ENCODE data around the gene RNF26. TPM values are rescaled to one million over a fixed set of nuclear protein-coding genes. Genes with fewer than 3 reads are reported as not detected.

RNF26 gene
- total RNA-seq, 2 donors from 2014 or later = 51.8 to 76.3 TPM

DNA sequence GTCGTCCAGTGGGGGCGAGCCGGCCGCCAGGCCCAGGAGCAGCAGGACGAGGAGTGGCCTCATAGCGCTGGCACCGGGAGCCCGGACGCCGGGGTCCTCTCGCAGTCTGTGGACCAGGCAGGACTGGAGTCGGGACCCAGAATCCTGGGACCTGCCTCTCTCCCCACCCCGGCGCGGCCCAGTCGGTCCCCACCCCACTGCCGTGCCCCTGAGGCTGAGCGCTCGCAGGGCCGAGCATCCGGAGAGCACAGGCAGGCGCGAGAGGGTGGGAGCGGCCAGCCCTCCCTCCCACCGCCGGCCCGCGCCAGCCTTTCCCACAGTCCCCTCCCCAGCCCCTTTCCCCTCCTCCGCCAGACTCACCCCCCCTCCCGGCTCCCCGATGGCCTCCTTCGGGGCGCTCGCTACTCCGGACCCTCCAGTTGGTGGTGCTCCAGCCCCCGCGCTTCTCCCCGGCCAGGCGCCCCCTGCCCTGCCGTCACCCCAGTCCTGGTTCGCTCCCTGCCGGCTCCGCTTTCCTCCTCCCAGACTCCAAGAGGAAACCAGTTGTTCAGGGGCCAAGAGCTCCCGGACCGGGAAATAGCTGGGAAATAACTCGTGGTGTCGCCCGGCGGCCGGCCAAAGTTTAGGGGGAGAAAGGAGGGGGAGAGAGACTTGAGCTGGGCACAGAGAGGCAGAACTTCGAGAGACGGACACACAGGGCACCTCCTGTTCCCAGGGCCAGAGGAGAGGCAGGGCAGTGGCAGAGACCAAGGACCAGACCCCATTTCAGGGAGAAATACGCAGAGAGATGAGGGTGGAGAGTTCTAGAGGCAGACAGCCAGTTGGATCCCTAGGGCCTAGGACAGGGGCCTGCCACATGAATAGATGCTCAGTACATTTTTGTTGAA lies 6.3 kb downstream of the RNF26 start, which contains the start of gene C1QTNF5:
Gene C1QTNF5 (minus strand): TSS at position 549 of the 887 bp plus-strand sequence. CDS start 486 bp downstream, at position 63.
- Histone ChIP-seq H3K4me3 (ENCODE audit: low read length) (peak within 1 kb of the TSS; percentile 62), H3K9ac (ENCODE audit: extremely low read depth, low read length, poor library complexity, severe bottlenecking) (no peak within 1 kb of the TSS), H3K4me1 (ENCODE audit: control insufficient read depth, insufficient read depth, low read length) (peaks cover 9% of the 10 kb centered on the region), H3K9me3 (ENCODE audit: control insufficient read depth, low read length) (no peaks in the 10 kb centered on the region), H3K27me3 (ENCODE audit: control insufficient read depth, insufficient read depth, low read length, poor library complexity, severe bottlenecking) (peaks cover 63% of the 10 kb centered on the region), H3K27ac (ENCODE audit: low read depth, low read length) (no peak within 1 kb of the TSS), H3K36me3 (ENCODE audit: control insufficient read depth, insufficient read depth, low read length) (peaks cover 8% of the 10 kb centered on the region)
- H3K36me3 Mint-ChIP-seq (ENCODE audit: low read depth) = peaks cover 5% of the 10 kb centered on the region
- peak within 1 kb of the TSS; percentile 38 for H3K4me3 Mint-ChIP-seq
- WGBS, 2 experiments (ENCODE audit: insufficient coverage in 1 of 2, insufficient read length in 1 of 2) = 10 to 23% methylated on average over 11 to 53 of the region's 53 CpGs
- DNase-seq = peak; percentile 79
- H3K9me3 Mint-ChIP-seq = no peaks in the 10 kb centered on the region
- H3K4me1 Mint-ChIP-seq = peaks cover 19% of the 10 kb centered on the region
- H3K27me3 Mint-ChIP-seq (ENCODE audit: insufficient read depth) = peaks cover 66% of the 10 kb centered on the region
- H3K27ac Mint-ChIP-seq = no peak within 1 kb of the TSS
- TF ChIP-seq, protein P1, sequence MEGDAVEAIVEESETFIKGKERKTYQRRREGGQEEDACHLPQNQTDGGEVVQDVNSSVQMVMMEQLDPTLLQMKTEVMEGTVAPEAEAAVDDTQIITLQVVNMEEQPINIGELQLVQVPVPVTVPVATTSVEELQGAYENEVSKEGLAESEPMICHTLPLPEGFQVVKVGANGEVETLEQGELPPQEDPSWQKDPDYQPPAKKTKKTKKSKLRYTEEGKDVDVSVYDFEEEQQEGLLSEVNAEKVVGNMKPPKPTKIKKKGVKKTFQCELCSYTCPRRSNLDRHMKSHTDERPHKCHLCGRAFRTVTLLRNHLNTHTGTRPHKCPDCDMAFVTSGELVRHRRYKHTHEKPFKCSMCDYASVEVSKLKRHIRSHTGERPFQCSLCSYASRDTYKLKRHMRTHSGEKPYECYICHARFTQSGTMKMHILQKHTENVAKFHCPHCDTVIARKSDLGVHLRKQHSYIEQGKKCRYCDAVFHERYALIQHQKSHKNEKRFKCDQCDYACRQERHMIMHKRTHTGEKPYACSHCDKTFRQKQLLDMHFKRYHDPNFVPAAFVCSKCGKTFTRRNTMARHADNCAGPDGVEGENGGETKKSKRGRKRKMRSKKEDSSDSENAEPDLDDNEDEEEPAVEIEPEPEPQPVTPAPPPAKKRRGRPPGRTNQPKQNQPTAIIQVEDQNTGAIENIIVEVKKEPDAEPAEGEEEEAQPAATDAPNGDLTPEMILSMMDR (conservative IDR thresholded peaks at IDR 0.05) = no peak

DNA sequence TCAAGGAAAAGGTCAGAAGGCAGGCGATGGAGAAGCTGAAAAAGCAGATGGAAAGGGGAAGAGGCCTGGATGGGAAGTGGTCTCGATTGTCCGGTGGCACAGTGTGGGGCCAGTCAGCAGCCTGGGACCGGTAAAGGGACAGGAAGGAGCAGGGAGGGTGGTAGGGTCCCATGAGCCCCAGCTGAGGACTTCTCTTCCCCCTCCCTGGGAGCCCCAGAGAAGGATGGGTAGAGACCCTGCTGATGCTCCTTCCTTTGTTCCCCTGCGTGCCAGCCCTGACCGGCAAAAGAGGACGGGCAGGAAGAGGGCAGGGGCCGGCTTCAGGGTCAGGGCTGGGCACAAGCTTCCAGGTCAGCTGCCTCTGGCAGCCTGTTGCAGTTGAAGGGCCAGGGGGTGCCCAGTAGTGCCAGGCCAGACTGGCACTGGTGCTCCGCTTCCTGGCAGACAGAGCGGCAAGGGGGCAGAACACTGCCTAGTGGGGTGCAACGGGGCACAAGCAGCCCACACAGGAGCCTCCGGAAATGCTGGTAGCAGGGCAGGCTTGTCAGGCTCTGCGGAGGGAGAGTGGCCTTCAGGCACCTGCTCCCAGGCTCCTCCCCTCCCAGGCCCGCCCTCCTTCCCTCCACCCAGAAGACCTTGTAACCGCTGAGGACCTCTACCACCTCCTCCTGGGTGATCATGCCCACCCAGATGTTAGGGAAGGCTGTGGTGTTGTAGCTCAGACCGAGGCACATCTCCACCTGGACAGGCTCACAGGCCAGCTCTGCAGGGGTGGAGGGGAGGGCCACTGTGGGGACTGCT lies 7.1 kb downstream of the RNF26 start:
- no peaks in the 10 kb centered on the region for H3K36me3 Mint-ChIP-seq (ENCODE audit: low read depth)
- peaks cover 7% of the 10 kb centered on the region for H3K4me1 ChIP-seq (ENCODE audit: control insufficient read depth, insufficient read depth, low read length)
- peaks cover 17% of the 10 kb centered on the region for H3K4me1 Mint-ChIP-seq
- no peak overlapping the region for H3K9ac ChIP-seq (ENCODE audit: extremely low read depth, low read length, poor library complexity, severe bottlenecking)
- H3K27ac ChIP-seq (ENCODE audit: low read depth, low read length) = no peak overlapping the region
- H3K9me3 Mint-ChIP-seq = no peaks in the 10 kb centered on the region
- DNase-seq = peak; percentile 66
- H3K9me3 ChIP-seq (ENCODE audit: control insufficient read depth, low read length) = no peaks in the 10 kb centered on the region
- H3K4me3 Mint-ChIP-seq = peak overlapping the region; percentile 38
- peaks cover 63% of the 10 kb centered on the region for H3K27me3 ChIP-seq (ENCODE audit: control insufficient read depth, insufficient read depth, low read length, poor library complexity, severe bottlenecking)
- no peak overlapping the region for H3K27ac Mint-ChIP-seq
- no peak overlapping the region for H3K4me3 ChIP-seq (ENCODE audit: low read length)
- H3K36me3 ChIP-seq (ENCODE audit: control insufficient read depth, insufficient read depth, low read length) = peaks cover 8% of the 10 kb centered on the region
- WGBS, 2 experiments (ENCODE audit: insufficient coverage in 1 of 2, insufficient read length in 1 of 2) = 61 to 74% methylated on average over 8 to 15 of the region's 16 CpGs
- TF ChIP-seq, protein P1 (conservative IDR thresholded peaks at IDR 0.05) = no peak
- peaks cover 73% of the 10 kb centered on the region for H3K27me3 Mint-ChIP-seq (ENCODE audit: insufficient read depth)

DNA sequence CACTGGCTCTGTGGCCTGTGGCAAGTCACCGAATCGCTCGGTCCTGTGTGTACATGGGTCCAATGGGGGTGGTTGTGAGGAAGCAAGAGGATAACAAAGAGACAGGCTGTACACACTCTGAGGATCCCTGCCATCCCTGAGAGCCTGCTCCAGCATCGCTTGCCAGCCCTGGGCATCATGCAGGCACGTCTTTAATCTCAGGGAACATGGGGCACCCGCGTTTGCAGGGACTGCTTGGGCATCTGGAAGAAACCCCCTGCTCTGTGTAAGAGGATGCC lies 7.6 kb downstream of the RNF26 start:
- WGBS, 2 experiments (ENCODE audit: insufficient coverage in 1 of 2, insufficient read length in 1 of 2) = 81 to 98% methylated on average over 4 to 7 of the region's 7 CpGs
- H3K27me3 Mint-ChIP-seq (ENCODE audit: insufficient read depth) = peaks cover 78% of the 10 kb centered on the region

More for the DNA sequence above, 7.6 kb downstream of the RNF26 start:
- DNase-seq = no peak
- peaks cover 67% of the 10 kb centered on the region for H3K27me3 ChIP-seq (ENCODE audit: control insufficient read depth, insufficient read depth, low read length, poor library complexity, severe bottlenecking)
- H3K36me3 Mint-ChIP-seq (ENCODE audit: low read depth) = no peaks in the 10 kb centered on the region
- peaks cover 4% of the 10 kb centered on the region for H3K36me3 ChIP-seq (ENCODE audit: control insufficient read depth, insufficient read depth, low read length)
- H3K4me1 Mint-ChIP-seq = peaks cover 17% of the 10 kb centered on the region
- no peak overlapping the region for H3K27ac Mint-ChIP-seq
- no peak overlapping the region for H3K4me3 ChIP-seq (ENCODE audit: low read length)
- TF ChIP-seq, protein P1 (conservative IDR thresholded peaks at IDR 0.05) = no peak
- no peaks in the 10 kb centered on the region for H3K9me3 Mint-ChIP-seq
- H3K4me3 Mint-ChIP-seq = no peak overlapping the region
- H3K27ac ChIP-seq (ENCODE audit: low read depth, low read length) = no peak overlapping the region
- H3K4me1 ChIP-seq (ENCODE audit: control insufficient read depth, insufficient read depth, low read length) = peaks cover 5% of the 10 kb centered on the region
- H3K9me3 ChIP-seq (ENCODE audit: control insufficient read depth, low read length) = no peaks in the 10 kb centered on the region
- H3K9ac ChIP-seq (ENCODE audit: extremely low read depth, low read length, poor library complexity, severe bottlenecking) = no peak overlapping the region
